Measurements from ENCODE around the gene ENDOD1. TPM values are rescaled to one million over a fixed set of nuclear protein-coding genes. Genes with fewer than 3 reads are reported as not detected.

Gene ENDOD1
- total RNA-seq, 1 donor from 2014 or later = 12.3 TPM

DNA sequence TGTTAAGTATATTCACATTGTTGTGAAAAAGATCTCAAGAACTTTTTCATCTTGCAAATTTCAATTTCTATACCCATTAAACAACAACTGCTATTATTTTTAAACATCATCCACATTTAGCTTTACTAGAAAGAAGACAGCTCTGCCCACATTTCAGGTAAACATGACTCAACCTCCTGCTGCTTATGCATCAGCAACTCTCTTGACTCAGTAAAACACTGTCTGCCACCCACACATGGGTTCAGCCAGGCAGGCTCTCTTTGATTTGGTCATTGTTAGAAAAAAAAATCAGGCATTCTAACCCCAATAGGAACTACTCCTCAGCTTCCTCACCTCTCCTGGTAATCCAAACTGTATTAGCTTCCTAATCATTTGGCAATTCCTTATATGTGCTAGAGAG, 5.1 kb upstream of the ENDOD1 start:
- Mint-ChIP-seq H3K4me1 (peaks cover 29% of the 10 kb centered on the region), H3K36me3 (ENCODE audit: low read depth) (no peaks in the 10 kb centered on the region), H3K4me3 (no peak overlapping the region), H3K9me3 (no peaks in the 10 kb centered on the region), H3K27ac (ENCODE audit: unreplicated experiment) (no peak overlapping the region), H3K27me3 (ENCODE audit: low read depth) (no peaks in the 10 kb centered on the region)
- TF ChIP-seq, protein P1, sequence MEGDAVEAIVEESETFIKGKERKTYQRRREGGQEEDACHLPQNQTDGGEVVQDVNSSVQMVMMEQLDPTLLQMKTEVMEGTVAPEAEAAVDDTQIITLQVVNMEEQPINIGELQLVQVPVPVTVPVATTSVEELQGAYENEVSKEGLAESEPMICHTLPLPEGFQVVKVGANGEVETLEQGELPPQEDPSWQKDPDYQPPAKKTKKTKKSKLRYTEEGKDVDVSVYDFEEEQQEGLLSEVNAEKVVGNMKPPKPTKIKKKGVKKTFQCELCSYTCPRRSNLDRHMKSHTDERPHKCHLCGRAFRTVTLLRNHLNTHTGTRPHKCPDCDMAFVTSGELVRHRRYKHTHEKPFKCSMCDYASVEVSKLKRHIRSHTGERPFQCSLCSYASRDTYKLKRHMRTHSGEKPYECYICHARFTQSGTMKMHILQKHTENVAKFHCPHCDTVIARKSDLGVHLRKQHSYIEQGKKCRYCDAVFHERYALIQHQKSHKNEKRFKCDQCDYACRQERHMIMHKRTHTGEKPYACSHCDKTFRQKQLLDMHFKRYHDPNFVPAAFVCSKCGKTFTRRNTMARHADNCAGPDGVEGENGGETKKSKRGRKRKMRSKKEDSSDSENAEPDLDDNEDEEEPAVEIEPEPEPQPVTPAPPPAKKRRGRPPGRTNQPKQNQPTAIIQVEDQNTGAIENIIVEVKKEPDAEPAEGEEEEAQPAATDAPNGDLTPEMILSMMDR (conservative IDR thresholded peaks at IDR 0.05) = no peak
- DNase-seq (ENCODE audit: low read depth, low spot score) = no peak

DNA sequence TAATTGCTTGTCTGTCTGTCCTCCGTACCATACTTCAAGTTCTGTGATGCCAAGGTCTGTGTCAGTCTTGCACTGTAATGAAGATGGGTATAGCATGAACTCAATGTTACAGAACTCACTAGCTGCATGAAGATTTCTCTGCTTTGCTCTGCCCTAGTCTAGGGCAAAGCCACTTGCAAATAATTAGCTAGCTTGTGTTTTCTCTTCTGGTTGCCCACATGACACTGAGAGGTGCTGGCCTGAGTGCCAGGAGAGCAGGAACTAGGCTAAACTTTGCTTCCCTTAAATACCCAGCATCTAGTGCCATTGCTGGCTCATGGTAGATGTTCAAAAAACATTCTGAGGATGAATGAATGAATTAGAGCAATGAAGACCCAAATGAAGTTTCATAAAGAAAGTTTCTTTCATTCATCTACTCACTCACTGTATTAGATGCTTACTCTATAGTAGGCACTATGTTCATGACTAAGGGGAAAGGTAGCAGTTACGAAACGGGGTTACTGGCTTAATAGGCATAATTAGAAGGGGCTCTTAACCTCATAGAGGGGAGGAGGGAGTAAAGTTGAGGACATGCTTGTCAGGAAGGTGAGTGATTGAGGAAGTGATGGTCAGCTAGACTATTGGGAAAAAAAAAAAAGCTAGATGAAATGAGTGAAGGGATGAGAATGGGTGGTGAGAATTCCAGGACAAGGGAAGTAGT, 4.4 kb upstream of the ENDOD1 start:
- Mint-ChIP-seq H3K4me3 (no peak overlapping the region), H3K27me3 (ENCODE audit: low read depth) (no peaks in the 10 kb centered on the region), H3K9me3 (no peaks in the 10 kb centered on the region), H3K36me3 (ENCODE audit: low read depth) (no peaks in the 10 kb centered on the region), H3K27ac (ENCODE audit: unreplicated experiment) (no peak overlapping the region), H3K4me1 (peaks cover 31% of the 10 kb centered on the region)
- no peak for DNase-seq (ENCODE audit: low read depth, low spot score)
- TF ChIP-seq, protein P1 (conservative IDR thresholded peaks at IDR 0.05) = no peak

DNA sequence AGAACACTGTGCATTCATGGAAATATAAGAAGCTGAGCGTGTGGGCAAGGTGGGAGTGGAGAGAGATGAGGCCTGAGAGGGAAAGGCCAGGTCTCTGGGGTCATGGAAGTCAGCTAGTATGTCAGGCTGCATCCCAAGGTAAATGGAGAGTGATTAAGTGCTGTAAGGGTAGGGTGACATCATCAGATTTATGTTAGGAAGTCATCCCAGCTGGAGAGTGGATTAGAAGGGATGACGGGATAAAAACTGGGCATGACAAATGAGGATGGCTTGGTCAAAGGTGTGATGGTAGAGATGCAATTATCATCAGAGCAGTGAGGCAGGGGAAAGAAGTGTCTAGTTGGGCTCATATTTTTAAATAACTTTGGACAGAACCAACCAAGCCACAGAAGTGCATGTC, 3.5 kb upstream of the ENDOD1 start:
- Mint-ChIP-seq H3K4me1 (peaks cover 37% of the 10 kb centered on the region), H3K36me3 (ENCODE audit: low read depth) (no peaks in the 10 kb centered on the region), H3K27ac (ENCODE audit: unreplicated experiment) (no peak overlapping the region), H3K4me3 (peak overlapping the region; percentile 2), H3K27me3 (ENCODE audit: low read depth) (no peaks in the 10 kb centered on the region), H3K9me3 (no peaks in the 10 kb centered on the region)
- DNase-seq (ENCODE audit: low read depth, low spot score) = no peak
- TF ChIP-seq, protein P1 (conservative IDR thresholded peaks at IDR 0.05) = no peak

DNA sequence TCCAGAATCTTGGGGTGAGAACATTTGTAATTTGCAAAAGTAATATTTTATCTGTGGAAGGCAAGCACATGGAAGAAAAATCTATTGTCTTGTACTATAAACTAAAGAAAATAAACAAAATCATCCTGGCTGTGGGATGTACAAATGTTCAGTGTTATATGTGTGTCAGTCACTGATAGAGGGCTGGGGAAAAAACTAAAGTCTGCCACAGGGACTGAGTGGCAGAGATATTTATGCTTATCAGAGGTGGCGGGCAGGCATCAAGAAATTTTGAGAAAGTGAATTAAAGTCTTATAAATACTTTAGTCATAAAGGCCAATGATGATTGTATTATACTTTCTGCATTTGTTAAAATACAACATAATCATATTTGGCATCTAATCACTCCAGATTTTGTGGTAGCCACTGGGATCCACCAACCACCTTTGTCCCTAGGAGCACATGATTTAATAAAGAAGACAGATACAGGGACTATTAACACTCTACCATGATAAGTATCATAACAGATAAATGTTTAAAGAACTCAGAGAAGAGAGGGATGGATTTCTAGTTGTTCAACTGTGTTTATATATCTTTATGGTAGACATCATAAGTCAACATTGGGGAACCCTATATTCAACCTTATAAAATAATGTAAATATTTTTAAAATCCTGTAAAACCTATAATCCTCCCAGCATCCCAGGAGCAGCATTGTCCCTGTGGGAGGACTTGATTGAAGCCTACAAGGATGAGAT, 2.6 kb upstream of the ENDOD1 start:
- DNase-seq (ENCODE audit: low read depth, low spot score) = no peak

DNA sequence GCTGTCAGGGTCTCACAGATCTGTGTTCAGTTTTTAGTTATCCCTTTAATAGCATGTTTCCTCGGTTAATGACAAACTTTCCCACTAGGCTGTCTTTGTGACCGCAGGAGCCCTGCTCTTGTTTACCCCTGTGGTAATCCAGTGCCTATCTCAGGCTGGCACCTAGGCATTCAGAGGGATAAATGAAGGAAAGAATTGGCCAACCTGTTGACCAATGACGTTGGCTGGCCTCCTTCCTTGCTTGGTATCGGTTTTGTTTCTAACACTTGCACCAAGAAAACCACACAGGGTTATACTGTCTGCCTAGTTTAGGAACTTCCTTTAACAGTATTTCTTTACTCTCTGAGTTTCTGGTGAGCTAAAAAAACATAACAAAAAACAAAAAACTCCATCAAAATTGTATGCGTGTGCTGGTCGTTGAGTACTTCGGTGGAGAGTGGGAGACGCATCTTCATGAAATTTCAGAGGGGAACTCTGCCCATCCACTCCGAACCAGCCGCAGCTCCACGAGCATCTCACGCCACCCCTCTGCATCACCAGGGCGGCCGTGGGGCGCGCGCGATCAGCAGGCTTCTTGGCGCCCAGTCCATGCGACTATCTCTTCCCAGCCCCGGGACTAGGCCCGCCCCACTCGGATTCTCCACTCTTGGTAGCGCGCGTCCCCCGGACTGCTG, 563 bp upstream of the ENDOD1 start:
- Mint-ChIP-seq H3K9me3 (no peaks in the 10 kb centered on the region), H3K27me3 (ENCODE audit: low read depth) (no peaks in the 10 kb centered on the region), H3K36me3 (ENCODE audit: low read depth) (no peaks in the 10 kb centered on the region), H3K4me3 (peak overlapping the region; percentile 86), H3K4me1 (peaks cover 40% of the 10 kb centered on the region), H3K27ac (ENCODE audit: unreplicated experiment) (peak overlapping the region; percentile 48)
- TF ChIP-seq, protein P1 (conservative IDR thresholded peaks at IDR 0.05) = no peak
- no peak for DNase-seq (ENCODE audit: low read depth, low spot score)

More for the DNA sequence above, 2.6 kb upstream of the ENDOD1 start:
- H3K27me3 Mint-ChIP-seq (ENCODE audit: low read depth) = no peaks in the 10 kb centered on the region
- TF ChIP-seq, protein P1 (conservative IDR thresholded peaks at IDR 0.05) = no peak
- no peaks in the 10 kb centered on the region for H3K9me3 Mint-ChIP-seq
- H3K27ac Mint-ChIP-seq (ENCODE audit: unreplicated experiment) = no peak overlapping the region
- H3K4me1 Mint-ChIP-seq = peaks cover 38% of the 10 kb centered on the region
- H3K36me3 Mint-ChIP-seq (ENCODE audit: low read depth) = no peaks in the 10 kb centered on the region
- peak overlapping the region; percentile 49 for H3K4me3 Mint-ChIP-seq
